Vagina (tissue), 2 donors: ENCODE data around the gene ESRRA.

ENCODE experiments used
- POLR2AphosphoS5 ChIP-seq, 2 donors: sonication (generic); formaldehyde crosslinking; IDR thresholded peaks; one replicate each; pipeline ENCODE4 v1.9.0; 2017; ENCODE audit warnings: antibody characterized with exemption in 2 of 2, mild to moderate bottlenecking in 2 of 2, low read depth in 1 of 2; ENCODE audit not compliant: insufficient read depth in 1 of 2
- TF ChIP-seq, protein P1 (sequence below), 3 experiments: fragments of 450-650 bp in 2 of 3; fragments of 200-600 bp in 1 of 3; sonication (generic) in 1 of 3; IDR thresholded peaks; one replicate each; pipeline ENCODE4 v1.5.1; 2017 to 2019; ENCODE audit warnings: antibody characterized with exemption in 3 of 3, mild to moderate bottlenecking in 2 of 3, moderate library complexity in 2 of 3

DNA sequence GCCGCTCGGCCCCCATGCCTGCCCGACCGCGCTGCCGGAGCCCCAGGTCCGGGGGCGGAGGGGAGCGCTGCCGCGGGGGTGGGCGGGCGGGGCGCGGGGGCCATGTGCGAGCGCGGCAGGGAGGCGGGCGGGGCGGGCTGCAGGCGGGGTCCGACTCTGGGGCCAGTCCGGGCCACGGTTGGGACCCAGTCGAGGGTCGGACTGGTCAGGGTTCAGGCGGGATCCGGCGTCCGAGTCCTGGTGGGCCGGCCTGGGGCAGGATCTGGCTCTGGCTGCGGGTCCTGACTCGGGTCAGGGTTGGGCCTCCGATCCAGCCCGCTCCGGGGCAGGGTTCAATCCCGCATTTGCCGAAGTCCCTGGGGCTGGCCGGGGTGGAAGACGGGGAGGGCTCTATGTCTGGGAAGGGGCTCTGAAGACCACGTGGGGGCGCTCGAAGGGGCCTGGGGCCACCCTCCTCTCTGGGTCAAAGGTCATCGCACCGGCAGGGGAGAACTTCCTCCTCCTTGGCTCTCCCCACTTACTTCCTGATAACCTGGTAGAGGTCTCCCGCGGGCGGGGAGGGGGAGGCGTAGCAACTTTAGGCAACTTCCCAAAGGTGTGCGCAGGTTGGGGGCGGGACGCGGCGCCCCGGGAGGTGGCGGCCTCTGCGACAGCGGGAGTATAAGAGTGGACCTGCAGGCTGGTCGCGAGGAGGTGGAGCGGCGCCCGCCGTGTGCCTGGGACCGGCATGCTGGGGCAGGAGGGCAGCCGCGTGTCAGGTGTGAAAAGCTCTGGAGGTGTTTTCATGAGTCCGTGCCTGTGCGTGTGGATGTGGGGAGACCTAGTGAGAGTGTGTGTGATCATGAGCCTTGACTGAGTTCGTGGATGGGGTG is 603 bp downstream of the ESRRA start:
- TF ChIP-seq, protein P1, sequence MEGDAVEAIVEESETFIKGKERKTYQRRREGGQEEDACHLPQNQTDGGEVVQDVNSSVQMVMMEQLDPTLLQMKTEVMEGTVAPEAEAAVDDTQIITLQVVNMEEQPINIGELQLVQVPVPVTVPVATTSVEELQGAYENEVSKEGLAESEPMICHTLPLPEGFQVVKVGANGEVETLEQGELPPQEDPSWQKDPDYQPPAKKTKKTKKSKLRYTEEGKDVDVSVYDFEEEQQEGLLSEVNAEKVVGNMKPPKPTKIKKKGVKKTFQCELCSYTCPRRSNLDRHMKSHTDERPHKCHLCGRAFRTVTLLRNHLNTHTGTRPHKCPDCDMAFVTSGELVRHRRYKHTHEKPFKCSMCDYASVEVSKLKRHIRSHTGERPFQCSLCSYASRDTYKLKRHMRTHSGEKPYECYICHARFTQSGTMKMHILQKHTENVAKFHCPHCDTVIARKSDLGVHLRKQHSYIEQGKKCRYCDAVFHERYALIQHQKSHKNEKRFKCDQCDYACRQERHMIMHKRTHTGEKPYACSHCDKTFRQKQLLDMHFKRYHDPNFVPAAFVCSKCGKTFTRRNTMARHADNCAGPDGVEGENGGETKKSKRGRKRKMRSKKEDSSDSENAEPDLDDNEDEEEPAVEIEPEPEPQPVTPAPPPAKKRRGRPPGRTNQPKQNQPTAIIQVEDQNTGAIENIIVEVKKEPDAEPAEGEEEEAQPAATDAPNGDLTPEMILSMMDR (IDR thresholded peaks at IDR 0.05): no peak
- peak in 1 of 2 donors; percentile 46 for TF ChIP-seq POLR2AphosphoS5 (IDR thresholded peaks at IDR 0.05; ENCODE audit: insufficient read depth in 1 of 2, low read depth in 1 of 2)
